Loucy (cell line): ENCODE results near the gene TMEM132E.

Source experiments
- H2AFZ ChIP-seq: fragments of 200-600 bp; sonication (generic); 2 replicates; pipeline ENCODE4 v1.6.0; 2016; ENCODE audit warnings: antibody characterized with exemption, mild to moderate bottlenecking, low read length, moderate library complexity
- H3F3A ChIP-seq: fragments of 200-600 bp; 2 replicates; pipeline ENCODE4 v1.6.0; 2016; ENCODE audit warnings: antibody characterized with exemption, low read depth, mild to moderate bottlenecking
- H3K27me3 ChIP-seq: fragments of 200-600 bp; sonication (generic); 2 replicates; pipeline ENCODE4 v1.6.1; 2014; ENCODE audit warnings: low read length, mild to moderate bottlenecking; ENCODE audit not compliant: insufficient read depth, poor library complexity, severe bottlenecking
- H3K36me3 ChIP-seq: fragments of 200-600 bp; sonication (generic); 2 replicates; pipeline ENCODE4 v1.6.1; 2016; ENCODE audit warnings: low read length; ENCODE audit not compliant: insufficient read depth
- H3K4me1 ChIP-seq: fragments of 200-600 bp; sonication (generic); 2 replicates; pipeline ENCODE4 v1.5.1; 2014; ENCODE audit warnings: low read length, mild to moderate bottlenecking; ENCODE audit not compliant: insufficient read depth, poor library complexity, severe bottlenecking
- H3K4me2 ChIP-seq: fragments of 200-600 bp; sonication (generic); 2 replicates; pipeline ENCODE4 v1.6.0; 2014; ENCODE audit warnings: antibody characterized with exemption, low read length, low read depth, mild to moderate bottlenecking; ENCODE audit not compliant: poor library complexity, severe bottlenecking
- H3K4me3 ChIP-seq: fragments of 200-600 bp; sonication (generic); 2 replicates; pipeline ENCODE4 v1.5.1; 2014; ENCODE audit warnings: low read length, mild to moderate bottlenecking, mixed read lengths; ENCODE audit not compliant: poor library complexity, severe bottlenecking
- H3K79me2 ChIP-seq: fragments of 200-600 bp; sonication (generic); 2 replicates; pipeline ENCODE4 v1.6.1; 2014; ENCODE audit warnings: low read length; ENCODE audit not compliant: insufficient read depth
- H3K9ac ChIP-seq: fragments of 200-600 bp; sonication (generic); 2 replicates; pipeline ENCODE4 v1.6.0; 2014; ENCODE audit warnings: mild to moderate bottlenecking, low read depth, low read length, moderate library complexity; ENCODE audit not compliant: poor library complexity, severe bottlenecking
- H3K9me2 ChIP-seq: fragments of 200-600 bp; sonication (generic); replicated peaks from 2 replicates; pipeline ENCODE4 v1.6.1; 2016; ENCODE audit warnings: low read depth, low read length, mixed read lengths
- H3K9me3 ChIP-seq: fragments of 200-600 bp; sonication (generic); 2 replicates; pipeline ENCODE4 v1.6.1; 2014; ENCODE audit warnings: mild to moderate bottlenecking, antibody characterized with exemption, low read length, low read depth; ENCODE audit not compliant: insufficient read depth
- H4K20me1 ChIP-seq: fragments of 200-600 bp; sonication (generic); 2 replicates; pipeline ENCODE4 v1.6.0; 2014; ENCODE audit warnings: antibody characterized with exemption, low read length, mild to moderate bottlenecking; ENCODE audit not compliant: insufficient read depth, poor library complexity, severe bottlenecking
- CTCF ChIP-seq: fragments of 200-600 bp; sonication (generic); conservative IDR thresholded peaks from 2 replicates; pipeline ENCODE4 v1.5.1; 2014; ENCODE audit warnings: mild to moderate bottlenecking, antibody characterized with exemption, low read length
- EZH2phosphoT487 ChIP-seq: fragments of 200-600 bp; IDR thresholded peaks from 2 replicates; pipeline ENCODE4 v1.6.1; 2018; ENCODE audit warnings: antibody characterized with exemption, mild to moderate bottlenecking, moderate library complexity, borderline replicate concordance

TMEM132E gene

DNA sequence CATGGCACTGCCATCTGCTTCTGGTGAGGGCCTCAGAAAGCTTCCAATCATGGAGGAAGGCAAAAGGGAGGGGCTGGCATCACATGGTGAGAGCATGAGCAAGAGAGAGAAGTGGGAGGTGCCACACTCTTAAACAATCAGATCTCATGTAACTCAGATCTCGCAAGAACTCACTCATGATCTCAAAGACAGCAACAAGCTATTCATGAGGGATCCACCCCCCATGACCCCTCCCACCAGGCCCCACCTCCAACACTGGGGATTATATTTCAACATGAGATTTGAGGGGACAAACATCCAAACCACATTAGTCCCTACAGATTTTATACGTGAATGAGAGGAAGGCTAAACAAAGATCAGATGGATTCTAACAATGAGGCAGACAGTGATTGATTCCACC, 8.9 kb upstream of the TMEM132E start:
- Histone ChIP-seq H3K9me3 (no peaks in the 10 kb centered on the region), H3K4me3 (no peak overlapping the region), H2AFZ (no peak overlapping the region), H3F3A (no peaks in the 10 kb centered on the region), H3K79me2 (no peaks in the 10 kb centered on the region), H3K27me3 (no peaks in the 10 kb centered on the region), H3K4me2 (no peak overlapping the region), H3K36me3 (no peaks in the 10 kb centered on the region), H4K20me1 (no peaks in the 10 kb centered on the region), H3K9ac (no peak overlapping the region), H3K9me2 (no peaks in the 10 kb centered on the region), H3K4me1 (no peaks in the 10 kb centered on the region)
- TF ChIP-seq EZH2phosphoT487, result no peak
- no peak for TF ChIP-seq CTCF

- no peaks in the 10 kb centered on the region for H3F3A ChIP-seq
- H3K4me1 ChIP-seq, result no peaks in the 10 kb centered on the region
- no peaks in the 10 kb centered on the region for H4K20me1 ChIP-seq
- no peaks in the 10 kb centered on the region for H3K79me2 ChIP-seq
- H3K9ac ChIP-seq, result no peak overlapping the region
- no peaks in the 10 kb centered on the region for H3K9me3 ChIP-seq
- H3K27me3 ChIP-seq, result no peaks in the 10 kb centered on the region
- no peaks in the 10 kb centered on the region for H3K36me3 ChIP-seq
- H3K4me3 ChIP-seq, result no peak overlapping the region
- TF ChIP-seq CTCF, result no peak
- TF ChIP-seq EZH2phosphoT487, result no peak
- H3K9me2 ChIP-seq, result no peaks in the 10 kb centered on the region
- H2AFZ ChIP-seq, result no peak overlapping the region
- H3K4me2 ChIP-seq, result no peak overlapping the region
These were observed 7.8 kb upstream of the TMEM132E start for GRCh38 chr17:34571428-34572130.

- no peaks in the 10 kb centered on the region for H3K4me1 ChIP-seq
- H3K4me3 ChIP-seq, result no peak overlapping the region
- H3F3A ChIP-seq, result no peaks in the 10 kb centered on the region
- no peak overlapping the region for H2AFZ ChIP-seq
- no peak for TF ChIP-seq CTCF
- no peak for TF ChIP-seq EZH2phosphoT487
- H3K79me2 ChIP-seq, result no peaks in the 10 kb centered on the region
- no peaks in the 10 kb centered on the region for H3K9me3 ChIP-seq
- H3K36me3 ChIP-seq, result no peaks in the 10 kb centered on the region
- no peak overlapping the region for H3K9ac ChIP-seq
- no peak overlapping the region for H3K4me2 ChIP-seq
- H4K20me1 ChIP-seq, result no peaks in the 10 kb centered on the region
- no peaks in the 10 kb centered on the region for H3K9me2 ChIP-seq
- H3K27me3 ChIP-seq, result no peaks in the 10 kb centered on the region
These were observed 6.9 kb upstream of the TMEM132E start for GRCh38 chr17:34572483-34572882.
